Activated CD8-positive, alpha-beta memory T cell treated with anti-CD3 and anti-CD28 coated beads for 48 hours (primary cell): ENCODE results near the gene PLXNB2.
"Not testable (repeated sequence)": the region's sequence is repeated elsewhere in the genome, so short reads cannot be mapped to it uniquely, and the experiment has no call there.

Source experiments
- DNase-seq, 3 experiments: peaks; one replicate each; pipeline ENCODE4 v3.0.0-alpha.2; 2020; ENCODE audit warnings: low read depth in 2 of 3, low spot score in 2 of 3

Gene PLXNB2

DNA sequence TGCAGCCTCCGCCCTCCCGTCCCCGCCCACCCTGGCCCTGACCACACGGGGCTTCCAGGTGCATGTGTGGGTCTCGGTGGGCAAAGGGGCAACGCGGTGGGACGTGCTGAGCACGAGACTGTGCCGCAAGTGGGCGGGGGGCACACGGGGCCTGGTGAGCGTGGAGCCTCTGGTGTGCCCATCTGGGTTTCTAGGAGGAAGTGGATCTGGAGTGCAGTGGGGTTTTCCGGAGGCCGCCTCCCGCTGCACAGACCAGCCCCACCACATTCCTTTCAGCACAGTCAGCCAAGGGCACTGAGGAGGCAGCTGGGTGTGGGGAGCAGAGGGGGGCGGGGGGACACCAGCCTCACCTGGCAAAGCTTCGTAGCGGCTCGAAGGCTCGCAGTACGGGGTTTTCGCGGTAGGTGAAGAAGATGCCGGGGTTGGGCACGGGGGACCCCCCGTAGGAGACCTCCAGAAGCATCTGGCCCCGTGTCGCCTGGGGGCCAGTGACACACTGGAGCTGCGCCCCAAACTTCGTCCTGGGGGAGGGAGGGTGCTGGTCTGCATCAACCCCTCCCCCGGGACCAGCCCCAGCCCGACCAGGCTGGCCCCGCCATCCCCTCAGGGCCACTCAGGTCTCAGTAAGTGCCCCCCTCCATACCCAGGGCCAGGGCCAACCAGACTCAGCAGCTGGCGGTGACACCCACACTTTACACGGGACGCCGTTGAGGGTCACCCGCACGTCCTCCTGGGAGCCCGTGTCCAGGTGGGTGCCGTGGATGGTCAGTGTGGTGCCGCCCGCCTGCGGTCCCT lies 24.9 kb downstream of the PLXNB2 start:
- no peak for DNase-seq

GRCh38 chr22:50281957-50282356 lies 25.5 kb downstream of the PLXNB2 start:
- no peak for DNase-seq

- no peak for DNase-seq
These were observed 26.1 kb downstream of the PLXNB2 start for GRCh38 chr22:50281384-50281760.

- DNase-seq: no peak
These were observed 26.6 kb downstream of the PLXNB2 start for GRCh38 chr22:50280708-50281383.

DNA sequence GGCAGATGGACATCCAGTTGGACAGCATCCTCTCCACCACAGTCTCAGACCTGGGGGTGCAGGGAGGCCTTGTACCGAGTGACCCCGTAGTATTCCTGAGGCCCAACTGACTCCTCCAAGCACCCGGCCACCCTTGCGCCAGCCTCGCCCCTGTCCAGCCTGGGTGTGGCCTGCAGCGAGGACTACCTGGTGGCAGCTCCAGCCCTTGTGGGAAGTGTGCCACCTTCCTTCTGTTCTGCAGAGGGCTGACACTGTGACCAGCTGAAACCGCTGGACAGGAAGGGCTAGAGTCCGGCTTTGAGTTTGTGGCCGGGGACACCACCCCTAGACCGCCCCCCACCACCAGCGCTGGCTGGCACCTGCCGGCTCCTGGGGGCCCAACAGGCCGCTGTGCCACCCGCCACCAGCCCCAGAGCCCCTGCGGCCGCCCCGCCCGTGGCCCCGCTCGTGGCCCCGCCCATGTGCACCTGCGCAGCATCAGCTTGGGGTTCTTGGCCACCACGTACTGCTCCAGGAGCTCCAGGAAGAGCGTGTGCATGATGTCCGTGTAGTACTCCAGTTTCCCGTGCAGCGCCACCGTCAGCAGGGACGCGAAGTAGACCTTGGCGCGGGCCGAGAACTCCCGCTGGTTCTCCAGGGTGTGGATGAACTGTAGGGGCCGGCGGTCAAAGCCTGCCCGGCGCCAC lies 27.3 kb downstream of the PLXNB2 start:
- no peak for DNase-seq

DNA sequence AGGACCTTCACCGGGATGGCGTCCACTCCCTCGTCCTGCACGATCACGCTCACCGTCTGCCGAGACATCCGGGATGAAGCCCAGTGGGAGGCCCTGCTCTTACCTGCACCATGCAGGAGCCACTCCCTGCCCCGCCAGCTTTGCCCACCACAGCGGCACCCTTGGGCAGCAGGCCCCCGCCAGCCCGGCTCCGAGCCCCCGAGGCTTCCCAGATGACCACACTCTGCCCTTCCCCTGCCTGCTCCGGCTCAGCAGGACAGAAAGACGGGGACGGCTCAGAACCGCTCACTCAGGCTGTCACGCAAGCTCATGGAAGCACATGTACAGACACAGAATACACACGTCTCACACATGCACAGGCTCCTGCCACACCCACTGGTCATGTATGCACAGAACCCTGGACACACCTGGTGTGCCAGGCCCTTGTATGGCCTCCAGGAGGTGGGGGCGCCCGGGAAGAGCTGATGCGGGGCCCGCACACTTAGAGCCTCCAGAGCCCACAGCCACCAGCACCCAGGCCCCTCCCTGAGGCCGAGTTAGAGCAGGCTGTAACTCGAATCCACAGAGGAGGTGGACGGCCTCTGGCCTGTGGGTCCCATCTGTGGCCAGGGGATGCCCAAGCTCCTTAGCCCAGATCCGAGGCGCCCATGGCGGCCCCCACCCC lies 28.4 kb downstream of the PLXNB2 start:
- DNase-seq: no peak

- no peak for DNase-seq
These were observed 29.0 kb downstream of the PLXNB2 start for GRCh38 chr22:50278461-50278860.

DNA sequence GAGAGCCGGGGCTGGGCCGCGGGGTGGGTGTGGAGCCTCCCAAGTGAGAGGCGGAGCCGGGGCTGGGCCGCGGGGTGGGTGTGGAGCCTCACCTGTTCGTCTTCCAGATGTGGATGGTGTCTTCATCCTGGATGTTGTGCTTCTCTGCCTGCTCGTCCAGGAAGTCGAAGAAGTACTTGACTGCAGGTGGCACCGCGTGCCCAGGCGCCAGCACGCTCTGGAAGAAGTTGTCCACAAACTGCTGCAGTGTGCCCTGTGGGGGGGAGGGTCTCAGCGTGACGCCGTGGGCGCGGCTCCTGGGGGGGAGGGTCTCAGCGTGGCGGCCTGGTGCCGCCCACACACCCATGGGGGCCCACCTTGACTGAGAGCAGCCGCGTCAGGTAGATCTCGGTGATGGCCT lies 29.7 kb downstream of the PLXNB2 start:
- no peak for DNase-seq

- DNase-seq: no peak
These were observed 31.3 kb downstream of the PLXNB2 start for GRCh38 chr22:50276143-50276542.

DNA sequence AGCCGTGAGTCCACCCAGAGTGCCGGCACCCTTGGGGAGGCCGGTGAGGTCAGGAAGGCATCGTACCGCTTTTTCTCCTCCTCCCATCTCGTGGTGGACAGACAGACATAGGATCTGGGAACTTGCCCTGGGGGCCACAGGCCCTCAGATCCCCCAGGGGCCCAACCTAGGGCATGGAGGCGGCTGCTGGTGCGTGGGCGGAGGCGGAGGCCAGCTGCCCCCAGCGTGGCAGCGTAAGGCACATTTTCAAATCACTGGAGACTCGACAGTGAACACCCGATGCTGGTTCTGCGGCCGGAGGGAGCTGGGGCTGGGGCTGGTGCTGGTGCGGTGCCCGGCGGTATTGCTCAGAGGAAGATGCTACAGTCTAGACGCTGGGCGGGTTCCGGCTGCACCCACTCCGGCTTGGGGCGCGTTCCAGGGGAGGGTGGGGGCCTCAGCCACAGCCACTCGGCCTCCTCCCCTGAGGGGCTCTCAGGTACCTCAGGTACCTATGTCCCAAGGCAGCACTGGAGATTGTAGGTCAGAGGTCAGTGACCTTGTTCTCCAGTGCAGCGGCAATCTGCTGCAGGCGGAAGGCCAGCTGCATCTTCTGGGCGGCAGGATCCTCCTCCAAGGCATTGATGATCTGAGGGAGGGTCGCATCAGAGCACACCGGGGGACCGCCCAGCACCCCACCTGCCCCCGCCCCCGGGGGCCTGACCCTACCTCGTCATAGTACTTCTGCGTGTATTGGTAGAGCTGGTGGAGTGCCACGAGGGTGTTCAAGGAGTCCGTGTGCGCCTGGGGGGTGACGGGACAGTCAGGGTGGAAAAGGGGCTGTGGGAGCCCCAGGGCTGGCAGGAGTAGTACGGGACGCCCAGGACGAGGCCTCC lies 32.0 kb downstream of the PLXNB2 start:
- no peak for DNase-seq

- DNase-seq: no peak
These were observed 32.7 kb downstream of the PLXNB2 start for GRCh38 chr22:50274771-50275170.

DNA sequence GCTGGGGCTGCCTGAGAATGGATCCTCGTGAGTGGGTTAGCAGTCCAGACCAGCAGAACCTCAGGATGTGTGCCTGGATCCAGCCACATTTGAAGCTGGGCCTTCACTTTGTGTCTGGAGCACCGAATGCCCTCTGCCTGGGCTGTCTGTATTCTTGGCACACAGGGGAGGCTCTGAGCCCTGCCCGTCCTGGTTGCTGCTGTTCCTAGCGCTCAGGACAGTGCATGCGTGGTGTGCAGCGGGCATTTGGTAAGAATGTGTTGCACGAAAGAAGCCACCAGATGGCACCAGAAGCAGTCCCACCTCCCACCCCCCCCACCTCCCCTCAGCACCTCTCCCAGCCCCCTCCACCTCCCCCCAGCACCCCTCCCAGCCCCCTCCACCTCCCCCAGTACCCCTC lies 33.1 kb downstream of the PLXNB2 start:
- no peak for DNase-seq

- not testable (repeated sequence) for DNase-seq
These were observed 33.7 kb downstream of the PLXNB2 start for GRCh38 chr22:50273781-50274180.

- not testable (repeated sequence) for DNase-seq
These were observed 34.1 kb downstream of the PLXNB2 start for GRCh38 chr22:50273352-50273751.

DNA sequence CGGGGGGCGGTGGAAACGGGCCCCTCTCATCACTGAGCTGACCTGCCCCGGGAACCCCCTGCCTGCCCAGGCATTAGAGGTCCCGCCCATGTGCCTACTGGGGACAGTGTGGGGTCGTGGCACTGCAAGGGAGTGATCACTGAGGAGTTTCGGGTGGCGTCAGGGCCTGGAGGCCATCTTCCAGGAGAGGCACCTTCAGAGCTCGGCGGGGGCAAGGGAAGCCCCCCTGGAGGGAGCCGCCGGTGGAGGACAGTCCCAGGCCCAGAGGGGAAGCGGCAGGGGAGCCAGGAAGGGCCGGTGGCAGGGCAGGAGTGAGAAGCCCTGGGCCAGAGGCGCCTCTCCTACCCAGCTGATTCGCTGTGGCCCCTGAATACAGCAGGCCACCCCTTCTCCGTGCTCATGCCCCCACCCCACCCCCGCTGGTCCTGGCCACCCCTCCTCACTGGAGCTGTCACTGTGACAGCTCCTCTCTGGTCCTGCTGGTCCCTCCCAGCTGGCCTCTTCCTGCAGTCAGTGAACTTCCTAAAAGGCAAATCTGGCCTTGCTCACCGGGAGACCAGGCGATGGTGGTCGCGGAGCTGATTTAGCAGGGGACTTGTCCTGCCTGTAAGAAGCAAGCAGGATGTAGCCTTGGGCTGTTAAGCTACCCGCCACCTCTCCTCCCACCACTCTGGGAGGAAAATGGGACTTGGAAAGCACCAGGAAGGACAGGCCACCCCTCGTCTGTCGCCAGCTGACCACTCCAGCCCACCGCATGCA lies 35.2 kb downstream of the PLXNB2 start:
- no peak for DNase-seq

- DNase-seq: peak in 1 of 3 experiments; percentile 22
These were observed 35.9 kb downstream of the PLXNB2 start for GRCh38 chr22:50271519-50271970.

- peak in 1 of 3 experiments; percentile 25 for DNase-seq
These were observed 36.6 kb downstream of the PLXNB2 start for GRCh38 chr22:50270666-50271394.

DNA sequence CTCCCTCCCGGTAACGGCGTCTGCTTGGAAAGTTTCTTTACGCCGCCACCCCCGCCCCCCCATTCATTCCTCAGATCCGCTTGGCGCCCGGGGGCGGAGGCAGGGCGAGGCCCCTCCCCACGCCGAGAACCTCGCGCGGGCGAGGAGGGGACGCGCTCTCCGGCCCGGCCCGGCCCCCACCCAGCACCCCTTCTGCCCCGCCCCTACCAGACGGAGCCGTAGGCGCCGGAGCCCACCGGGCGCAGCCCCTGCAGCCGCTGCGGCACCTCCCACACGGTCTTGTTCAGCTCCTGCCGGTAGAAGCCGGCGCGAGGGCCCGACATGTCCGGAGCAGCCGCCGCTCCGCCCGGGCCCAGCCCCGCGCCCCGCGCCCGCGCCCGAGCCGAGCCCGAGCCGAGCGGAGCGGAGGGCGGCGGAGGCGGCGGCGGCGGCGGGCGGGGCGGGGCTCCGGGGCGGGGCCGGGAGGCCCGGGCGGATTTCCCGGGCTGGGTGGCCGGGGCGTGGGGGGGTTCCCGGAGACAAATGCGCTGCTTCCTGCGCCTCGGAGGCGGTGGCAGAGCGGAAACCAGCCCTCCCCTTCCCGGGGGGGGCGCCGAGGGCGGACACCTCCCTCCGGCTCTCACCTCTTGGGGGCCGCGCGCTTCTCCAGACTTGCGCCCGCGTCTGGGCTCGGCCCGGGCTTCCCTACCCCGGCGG lies 37.3 kb downstream of the PLXNB2 start, which contains the start of gene MAPK11:
TSS of gene MAPK11 (minus strand) at position 411 of the 696 bp plus-strand sequence. CDS start at position 323, 88 bp downstream.
- DNase-seq: peak in 1 of 3 experiments; percentile 24
